ENCODE data around the gene DYSF.

DYSF gene

DNA sequence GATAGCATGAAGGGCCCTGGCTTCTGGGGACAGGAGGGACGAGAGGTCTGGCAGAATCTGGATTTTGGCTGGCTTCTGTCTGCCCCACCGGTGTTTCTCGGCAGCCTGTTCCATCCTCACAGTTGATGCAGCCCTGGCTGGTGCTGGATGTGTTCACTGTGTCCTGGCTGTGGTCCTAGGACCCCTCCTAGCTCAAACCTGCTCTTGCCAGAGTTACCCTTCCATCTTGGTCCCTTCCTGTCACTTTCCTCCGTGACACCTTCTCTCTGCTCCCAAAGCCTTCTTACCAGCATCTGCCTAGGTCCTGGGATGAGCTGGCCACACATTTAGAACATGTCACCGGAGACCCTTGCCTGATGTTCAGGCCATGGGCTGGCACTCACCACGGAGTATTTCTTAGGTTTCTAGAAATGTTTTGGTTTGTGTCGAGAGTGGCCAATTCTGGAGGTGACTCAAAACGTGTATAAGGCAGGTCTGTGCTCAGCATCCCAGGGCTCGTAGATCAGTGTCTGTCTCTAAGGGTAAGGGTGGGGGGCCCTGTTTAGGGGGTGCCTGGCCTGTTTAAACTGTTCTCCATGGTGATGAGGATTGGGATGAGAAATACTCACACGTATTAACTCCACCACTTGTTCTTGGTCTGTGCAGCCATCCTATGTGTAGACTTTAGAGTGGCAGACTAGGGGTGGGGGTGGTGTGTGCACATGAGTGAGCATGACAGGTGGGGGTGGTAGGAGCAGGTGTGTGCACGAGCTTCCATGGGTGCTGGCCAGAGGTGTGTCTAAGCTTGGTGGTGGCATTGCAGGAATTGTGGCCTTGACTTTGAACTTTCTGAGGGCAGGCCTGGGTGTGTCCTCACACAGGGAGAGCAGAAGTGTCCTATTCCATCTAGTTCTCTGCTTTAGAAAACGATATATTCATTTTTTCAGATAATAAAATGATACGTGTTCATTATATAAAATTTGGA lies 162.7 kb downstream of the DYSF start:
- no peak for DNase-seq (ENCODE audit: low spot score)

DNA sequence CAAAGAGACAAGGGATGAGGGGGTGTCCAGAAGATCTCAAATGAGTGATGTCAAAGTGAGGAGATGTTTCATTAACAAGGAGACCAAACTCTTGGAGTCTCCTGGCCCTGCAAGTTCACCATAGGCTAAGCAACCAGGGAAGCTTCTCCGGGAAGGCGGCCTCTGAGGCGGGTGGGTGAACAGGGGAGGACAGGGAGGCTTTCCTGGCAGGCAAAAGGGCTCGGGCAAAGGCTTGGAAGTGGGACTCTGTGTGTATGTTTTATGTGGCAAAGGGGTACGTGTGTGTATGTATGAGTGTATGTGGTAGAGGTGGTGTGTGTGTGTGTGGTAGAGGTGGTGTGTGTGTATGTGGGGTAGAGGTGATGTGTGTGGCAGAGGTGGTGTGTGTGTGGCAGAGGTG lies 163.9 kb downstream of the DYSF start:
- no peak for DNase-seq (ENCODE audit: low spot score)

DNA sequence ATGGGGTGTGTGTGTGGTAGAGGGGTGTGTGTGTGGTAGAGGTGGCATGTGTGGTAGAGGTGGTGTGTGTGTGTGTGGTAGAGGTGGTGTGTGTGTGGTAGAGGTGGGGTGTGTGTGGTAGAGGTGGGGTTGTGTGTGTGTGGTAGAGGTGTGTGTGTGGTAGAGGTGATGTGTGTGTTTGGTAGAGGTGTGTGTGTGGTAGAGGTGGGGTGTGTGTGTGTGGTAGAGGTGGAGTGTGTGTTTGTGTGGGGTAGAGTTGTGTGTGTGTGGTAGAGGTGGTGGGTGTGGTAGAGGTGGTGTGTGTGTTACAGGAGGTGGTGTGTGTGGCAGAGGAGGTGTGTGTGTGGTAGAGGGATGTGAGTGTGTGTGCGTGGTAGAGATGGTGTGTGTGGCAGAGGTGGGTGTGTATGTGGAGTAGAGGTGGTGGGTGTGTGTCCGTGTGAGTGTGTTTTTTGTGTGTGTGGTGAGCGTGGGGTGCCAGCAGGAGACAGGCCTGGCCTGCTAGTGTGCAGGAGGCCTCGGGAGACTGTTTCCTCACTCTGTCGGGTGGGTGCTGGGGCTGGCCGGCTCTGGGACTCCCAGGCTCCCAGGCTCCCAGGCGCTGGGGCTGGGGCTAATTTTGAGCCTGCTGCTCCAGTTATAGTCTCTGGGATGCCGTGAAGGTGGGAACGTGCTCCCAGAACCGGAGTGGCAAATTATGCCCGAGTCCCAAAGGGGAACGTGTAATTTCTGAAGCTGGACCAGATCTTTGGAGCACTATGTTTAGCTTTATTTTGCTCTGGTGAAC lies 165.2 kb downstream of the DYSF start:
- no peak for DNase-seq (ENCODE audit: low spot score)

DNA sequence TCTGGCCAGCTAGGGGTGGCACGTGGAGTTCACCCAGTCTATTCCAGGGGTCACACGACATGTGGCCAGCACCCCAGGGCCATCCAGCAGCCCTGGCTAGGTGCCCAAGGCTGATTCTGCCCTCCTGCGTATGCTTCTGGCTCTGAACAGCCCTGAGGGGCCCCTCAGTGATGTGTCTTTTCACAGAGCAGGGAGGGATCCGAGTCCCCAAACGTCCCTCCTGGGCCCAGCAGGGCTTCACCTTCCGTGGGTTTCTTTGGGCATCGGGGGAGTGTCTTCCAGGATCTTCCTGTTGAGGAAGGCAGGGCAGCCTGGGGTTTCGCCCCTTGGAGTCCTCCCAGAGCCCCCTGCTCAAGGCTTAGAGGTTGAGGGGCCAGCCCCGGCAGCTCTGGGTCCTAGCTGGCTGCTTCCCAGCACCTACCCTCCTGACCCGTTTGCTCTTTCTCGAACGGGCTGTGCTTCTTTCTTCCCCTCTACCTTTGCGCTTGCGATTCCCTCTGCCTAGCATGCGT lies 165.9 kb downstream of the DYSF start:
- DNase-seq (ENCODE audit: low spot score): no peak

DNA sequence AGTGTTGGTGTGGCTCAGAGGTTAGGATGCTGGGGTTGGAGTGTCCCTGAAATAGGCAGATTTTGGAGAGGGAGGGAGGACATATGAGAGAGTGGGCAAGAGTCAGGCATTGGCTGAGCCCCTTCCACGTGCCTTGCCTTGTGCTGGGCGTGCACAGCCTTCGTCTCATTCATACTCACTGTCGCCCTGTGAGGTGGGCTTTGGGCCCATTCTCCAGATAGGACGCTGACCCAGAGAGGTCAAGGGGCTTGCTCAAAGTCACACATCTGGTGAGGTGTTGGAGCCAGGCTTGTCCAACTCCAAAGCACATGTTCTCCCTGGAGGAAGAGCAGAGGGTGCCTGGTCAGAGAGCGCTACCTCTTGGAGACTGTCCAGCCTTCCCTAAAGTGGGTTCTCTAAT lies 166.8 kb downstream of the DYSF start:
- no peak for DNase-seq (ENCODE audit: low spot score)

DNA sequence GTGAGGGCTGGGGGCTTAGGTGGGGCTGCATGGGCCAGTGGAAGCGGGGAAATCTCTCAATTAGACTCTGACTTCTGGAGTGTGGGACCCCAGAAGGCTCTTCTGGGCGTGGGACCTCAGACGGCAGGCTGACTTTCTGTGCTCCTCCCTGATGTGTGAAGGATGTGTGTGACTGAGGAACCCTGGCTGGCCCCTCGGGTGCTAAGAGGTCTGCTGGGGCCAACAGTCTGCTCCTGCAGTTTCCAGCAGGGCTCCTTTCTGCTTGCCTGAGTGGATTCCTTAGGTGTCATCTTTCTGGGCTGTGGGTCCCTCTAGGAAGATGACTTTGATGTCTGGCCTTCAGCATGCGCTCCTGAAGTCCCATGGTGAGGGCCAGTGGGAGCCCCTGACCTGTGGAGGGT lies 167.5 kb downstream of the DYSF start:
- no peak for DNase-seq (ENCODE audit: low spot score)

DNA sequence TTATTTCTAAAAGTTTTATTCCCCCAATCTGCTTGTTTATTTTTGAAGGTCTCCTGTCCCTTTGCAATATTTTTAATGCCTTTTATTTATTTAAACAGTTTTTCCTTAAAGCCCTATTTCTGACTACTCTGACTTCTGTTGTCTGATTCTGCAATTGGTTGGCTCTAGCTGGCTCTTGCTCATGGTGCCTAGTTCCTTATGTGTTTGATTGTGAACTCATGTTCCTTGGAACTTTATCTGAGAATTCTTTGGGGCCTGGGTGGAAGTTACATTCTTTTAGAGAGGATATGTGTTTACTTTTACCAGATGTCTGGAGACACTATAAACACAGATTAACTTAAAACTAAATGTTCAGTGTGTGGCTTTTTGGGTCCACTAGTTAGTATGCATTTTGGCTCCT lies 175.9 kb downstream of the DYSF start:
- DNase-seq (ENCODE audit: low spot score): no peak

DNA sequence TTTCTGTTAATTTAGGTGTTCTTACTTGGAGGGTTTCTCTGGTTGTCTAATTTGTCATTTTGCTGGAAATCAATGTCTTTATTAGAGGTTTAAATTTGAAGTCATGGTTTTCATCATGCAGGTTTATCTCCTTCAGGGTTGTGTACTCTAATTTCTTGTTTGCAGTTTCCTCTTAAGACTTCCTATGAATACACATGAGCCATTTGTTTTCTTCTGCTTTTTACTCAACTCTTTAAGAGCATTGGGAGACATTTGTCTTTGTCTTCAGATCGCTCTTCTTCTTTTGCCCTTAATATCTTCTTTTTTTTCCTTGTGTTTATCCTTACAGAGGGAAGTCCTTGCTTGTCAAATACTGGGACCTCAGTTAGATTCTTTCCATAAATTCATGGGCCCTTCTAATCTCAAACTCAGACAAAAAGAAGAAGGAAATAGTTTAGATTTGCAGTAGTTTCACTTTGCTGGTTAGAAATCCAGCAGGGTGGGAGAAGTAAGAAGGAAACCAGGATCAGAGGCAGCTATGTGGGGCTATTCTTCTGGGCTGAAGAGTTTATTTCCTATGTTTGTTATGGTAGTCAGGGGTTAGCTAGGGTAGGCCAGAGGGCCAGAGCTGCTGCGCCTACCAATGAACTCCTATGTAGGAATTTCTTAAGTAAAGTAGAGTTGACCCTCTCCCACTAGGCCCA lies 176.6 kb downstream of the DYSF start:
- DNase-seq (ENCODE audit: low spot score): no peak

DNA sequence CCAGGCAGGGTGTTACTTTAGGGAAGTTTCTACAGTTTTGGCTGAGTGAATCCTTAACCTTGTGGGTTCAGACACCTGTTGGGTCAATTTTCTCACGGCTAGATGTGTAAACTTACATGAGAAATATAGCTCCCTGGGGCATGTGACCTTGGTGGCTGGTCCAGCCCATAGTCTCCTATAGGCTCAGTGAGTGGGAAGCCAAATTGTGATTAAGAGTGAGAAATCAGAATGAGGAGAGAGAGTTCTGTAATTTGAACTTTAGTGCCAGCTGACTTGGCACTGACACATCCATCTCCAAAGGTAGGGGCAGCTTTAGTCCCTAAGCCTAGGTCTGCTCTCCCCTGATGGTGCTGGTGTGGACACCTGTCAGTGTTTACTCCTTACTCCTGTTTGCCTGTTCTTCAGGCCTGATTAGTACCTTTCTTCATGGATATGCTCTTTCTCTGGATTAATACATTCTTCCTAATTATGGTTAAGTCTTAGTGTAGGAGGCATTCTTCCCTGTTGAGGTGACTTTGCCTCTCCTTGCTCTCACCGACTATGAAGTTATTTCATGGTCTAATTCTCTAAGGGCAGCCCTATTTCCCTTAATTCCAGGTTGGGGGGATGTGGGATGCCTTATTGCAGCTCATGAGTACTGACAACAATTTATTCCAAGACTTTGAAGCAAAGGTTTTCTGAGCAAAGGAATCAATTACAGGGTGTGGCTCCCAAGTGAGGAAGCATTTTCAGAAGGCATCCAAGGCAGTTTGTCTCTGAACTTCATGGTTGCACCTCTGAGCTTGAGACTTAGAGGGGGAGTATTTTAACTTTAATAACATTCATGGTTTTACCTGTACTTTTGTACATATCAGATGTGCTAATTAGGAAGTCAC lies 177.3 kb downstream of the DYSF start:
- no peak for DNase-seq (ENCODE audit: low spot score)

DNA sequence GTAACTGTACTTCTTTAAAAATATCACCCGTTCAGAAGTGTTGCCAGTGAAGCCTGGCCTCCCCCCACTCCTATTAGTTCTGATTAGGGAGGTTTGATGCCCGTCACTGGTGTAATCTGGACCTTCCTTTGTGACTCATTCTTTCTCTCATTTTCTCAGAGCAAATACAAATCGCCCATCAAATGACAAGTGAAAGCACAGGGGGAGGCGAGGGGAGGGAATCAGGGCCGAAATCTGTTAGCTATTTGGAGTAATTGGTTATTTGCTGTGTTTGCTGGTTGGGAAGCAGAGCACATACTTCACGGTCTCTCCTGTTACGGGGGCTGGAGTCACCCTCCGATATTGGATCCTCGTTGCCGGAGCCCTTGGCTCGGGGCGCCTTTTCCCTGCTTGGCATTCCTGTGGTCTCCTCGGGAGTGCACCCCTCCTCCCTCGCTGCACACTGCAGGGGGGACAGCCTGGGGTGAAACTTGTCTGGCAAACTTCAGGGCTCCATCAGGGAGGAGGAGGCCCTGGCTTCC lies 178.1 kb downstream of the DYSF start:
- DNase-seq (ENCODE audit: low spot score): no peak

DNA sequence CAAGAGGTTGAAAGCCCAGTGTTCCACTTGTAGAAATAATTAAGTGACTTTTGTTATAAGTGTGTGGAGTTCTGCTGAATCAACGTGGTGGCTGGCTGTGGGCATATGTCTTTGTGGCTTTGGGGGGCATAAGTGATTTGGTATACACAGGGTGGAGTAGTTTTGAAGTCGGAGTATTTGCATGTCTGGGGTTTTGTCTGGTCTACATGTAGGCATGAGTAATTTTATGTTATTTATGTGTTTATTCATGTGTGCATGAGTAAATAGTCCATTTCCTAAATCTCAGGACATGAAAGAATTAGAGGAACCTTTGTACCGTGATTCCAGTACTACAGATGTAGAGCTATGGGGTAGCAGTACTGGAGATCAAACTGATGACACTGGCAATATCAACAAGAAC lies 179.7 kb downstream of the DYSF start:
- DNase-seq (ENCODE audit: low spot score): no peak

DNA sequence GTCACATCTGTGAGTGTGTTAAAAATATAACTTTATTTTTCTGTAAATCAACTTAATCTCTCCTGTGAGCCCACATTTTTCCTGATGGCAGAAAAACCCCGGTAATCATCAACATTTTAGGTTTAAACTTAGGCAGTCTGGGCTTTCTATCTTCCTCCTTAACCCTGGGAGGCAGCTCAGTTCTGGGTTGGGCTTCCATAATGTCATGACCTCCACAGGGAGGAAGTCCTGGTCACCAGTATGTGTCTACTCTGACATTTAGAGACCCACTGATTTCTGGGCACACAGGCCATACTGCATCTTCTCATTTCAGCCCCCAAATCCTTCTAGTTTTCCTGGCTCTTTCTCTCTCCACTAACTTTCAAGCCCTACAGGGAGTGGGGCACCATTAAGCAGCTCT lies 181.2 kb downstream of the DYSF start:
- DNase-seq (ENCODE audit: low spot score): no peak

DNA sequence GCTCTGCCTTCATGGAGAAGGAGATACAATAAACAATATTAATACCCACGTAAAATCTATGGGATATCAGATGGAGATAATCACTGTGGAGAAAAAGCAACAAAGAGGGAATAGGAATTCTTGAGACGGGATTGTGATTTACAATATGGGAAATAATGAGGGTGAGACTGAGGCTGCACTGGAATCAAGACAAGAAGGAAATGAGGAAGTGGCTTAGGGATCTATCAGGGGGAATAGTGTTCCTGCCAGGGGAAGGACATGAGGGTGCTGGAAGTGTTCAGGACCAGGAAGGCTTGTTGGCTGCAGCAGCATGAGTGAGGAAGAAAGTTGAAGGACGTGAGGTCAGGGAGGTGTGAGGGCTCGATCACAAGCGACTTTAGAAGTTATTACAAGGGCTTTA lies 182.4 kb downstream of the DYSF start:
- DNase-seq (ENCODE audit: low spot score): no peak

DNA sequence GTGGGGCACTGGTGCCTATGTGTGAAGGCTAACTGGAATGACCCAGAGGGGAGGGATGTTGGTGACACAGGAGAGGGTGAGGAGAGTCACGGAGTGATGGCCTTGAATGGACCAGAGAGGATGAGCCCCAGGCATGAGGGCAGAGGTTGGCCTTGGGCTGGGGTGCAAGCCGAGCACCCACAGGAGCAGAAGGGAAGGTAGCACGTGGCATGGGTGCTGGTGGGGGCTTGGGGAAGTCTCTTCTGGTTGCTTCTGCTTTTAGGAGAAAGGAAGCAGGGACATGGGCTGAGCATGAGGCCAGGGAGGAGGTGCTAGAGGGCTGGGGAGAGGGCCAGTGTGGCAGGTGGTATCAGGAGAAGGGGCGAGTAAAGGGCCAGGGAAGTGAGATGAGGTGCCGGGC lies 183.8 kb downstream of the DYSF start:
- no peak for DNase-seq (ENCODE audit: low spot score)

DNA sequence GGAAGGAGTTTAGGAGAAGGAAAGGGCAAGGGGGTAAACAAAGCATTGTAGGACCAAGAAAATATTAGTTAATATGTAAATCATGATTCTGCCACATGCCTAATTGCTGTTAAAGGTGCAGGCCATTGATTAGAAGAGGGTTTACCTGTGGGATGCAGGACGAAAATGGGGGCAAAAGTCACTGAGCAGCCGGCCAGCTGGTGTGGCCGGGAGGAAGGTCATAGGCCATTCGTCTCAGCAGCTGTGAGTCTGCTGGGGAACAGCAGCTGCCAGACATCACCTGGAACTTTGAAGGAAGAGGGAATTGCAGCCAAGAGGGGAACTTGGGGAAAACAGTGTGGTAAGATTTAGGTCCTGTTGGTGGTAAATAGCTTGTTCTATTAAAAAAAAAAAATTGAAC lies 184.4 kb downstream of the DYSF start:
- DNase-seq (ENCODE audit: low spot score): no peak

DNA sequence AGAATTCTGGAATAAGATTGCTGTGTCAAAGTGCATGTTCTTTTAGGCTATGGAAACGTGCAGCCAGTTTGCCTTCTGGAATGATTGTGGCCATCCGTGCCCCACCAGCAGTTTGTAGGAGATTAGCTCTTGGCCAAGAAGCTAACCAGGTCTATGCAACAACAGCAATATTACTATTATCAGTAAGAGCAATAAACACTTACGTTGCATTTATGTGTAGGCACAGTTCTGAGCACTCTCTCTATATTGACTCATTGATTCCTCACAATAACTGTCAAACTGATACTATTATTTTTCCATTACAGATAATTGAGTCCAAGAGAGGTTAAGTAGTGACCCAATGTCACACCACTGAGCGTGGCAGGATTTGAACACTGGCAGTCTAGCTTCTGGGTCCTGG lies 186.4 kb downstream of the DYSF start:
- no peak for DNase-seq (ENCODE audit: low spot score)

DNA sequence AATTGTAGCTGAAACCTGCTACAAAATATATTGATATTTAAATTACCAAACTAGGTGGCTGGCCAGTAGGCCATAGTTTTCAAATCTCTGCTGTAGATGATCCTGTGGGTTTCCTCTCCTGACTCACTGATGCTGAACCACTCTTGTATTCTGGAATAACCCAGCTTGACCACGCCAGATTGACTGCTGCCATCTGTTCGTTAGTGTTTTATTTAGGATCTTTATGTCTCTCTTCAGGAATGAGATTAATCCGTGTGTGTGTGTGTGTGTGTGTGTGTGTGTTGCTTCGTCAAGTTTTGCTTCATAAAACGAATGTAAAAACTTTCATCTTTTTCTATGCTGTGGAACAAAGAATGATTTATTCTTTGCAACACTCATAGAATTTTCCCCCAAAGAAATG lies 187.1 kb downstream of the DYSF start:
- no peak for DNase-seq (ENCODE audit: low spot score)

DNA sequence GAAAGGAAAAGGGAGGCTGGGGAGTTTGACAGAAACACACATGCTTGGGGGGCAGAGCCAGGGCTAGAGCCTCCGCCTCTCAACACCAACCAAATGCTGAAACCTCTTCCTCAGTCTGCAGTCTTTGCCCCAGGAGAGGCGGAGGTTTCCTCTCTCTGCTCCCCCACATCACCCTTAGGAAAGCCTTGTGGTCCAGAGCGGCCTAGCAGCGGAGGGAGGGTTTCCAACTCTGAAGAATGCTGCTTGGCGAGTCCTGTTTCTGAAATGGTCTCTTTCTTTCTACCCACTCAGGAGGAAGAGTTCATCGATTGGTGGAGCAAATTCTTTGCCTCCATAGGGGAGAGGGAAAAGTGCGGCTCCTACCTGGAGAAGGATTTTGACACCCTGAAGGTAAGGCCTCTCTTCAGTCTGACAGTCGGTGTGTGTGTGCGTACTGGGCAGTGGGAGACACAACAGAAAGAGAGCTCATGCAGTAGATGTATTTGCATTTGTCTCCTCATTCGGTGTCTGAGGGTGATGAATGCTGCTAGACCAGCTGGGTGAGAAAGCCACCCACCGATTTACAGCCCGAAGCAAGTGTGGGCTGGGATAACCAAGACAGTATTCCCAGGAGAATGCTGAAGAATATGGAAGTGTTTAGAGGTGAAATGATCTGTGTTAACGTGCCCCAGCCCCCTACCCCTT lies 190.5 kb downstream of the DYSF start:
- no peak for DNase-seq (ENCODE audit: low spot score)

DNA sequence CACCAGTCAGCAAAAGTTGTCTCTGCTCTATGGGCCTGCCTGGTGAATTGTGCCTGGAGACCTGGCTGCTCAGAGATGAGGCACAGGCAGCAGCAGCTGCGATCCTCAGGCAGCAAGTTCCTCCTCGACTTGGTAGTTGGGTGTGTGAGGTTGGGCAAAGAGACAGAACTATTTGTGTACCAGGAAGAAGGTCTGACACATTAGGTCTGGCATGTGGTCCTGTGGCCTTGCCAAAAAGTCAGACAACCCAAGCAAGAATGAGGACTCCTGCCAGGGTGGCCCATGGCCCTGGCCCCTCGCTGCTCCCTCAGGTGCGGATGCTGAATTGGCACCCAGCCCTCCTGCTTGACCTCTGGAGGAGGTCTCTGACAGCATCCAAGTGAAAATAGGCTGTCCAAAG lies 192.7 kb downstream of the DYSF start:
- no peak for DNase-seq (ENCODE audit: low spot score)

DNA sequence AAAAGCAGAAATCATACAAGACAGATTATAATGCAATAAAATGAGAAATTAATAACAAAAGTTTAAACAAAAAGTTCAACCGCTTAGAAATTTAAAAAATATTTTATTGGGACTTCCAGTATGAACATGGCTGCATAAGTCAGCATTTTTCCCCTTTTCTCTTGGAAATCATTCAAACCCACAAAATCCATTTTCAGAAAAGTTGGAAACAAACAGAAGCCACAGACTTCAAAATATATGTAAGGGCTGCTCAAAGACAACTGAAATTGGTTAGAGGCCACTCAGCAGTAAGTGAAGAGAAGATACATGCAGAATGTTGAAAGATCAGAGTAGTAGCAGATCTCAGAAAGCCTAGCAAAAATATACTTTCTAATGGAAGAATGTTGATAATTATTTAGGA lies 194.0 kb downstream of the DYSF start:
- no peak for DNase-seq (ENCODE audit: low spot score)

DNA sequence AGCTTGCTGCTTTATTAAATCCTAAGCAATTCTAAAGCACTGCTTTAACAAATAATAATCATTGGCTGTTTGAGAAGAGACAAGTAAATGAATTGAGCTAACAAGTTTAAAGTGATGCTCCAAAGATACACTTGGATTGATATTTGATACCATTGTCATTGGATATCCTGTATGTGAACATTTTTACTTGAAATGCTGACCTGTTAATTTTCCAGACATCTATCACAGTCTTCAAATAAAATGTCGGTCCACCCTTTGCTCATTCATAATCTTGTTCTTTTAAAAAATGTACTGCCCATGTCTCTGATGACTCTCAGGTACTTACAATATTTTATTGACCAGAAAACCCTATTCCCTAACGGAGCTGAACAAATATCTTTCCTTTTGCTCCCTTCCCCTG lies 202.1 kb downstream of the DYSF start:
- no peak for DNase-seq (ENCODE audit: low spot score)
